ENCODE data around the gene BIK.
"Not testable (repeated sequence)": the region's sequence is repeated elsewhere in the genome, so short reads cannot be mapped to it uniquely, and the experiment has no call there.

BIK gene

DNA sequence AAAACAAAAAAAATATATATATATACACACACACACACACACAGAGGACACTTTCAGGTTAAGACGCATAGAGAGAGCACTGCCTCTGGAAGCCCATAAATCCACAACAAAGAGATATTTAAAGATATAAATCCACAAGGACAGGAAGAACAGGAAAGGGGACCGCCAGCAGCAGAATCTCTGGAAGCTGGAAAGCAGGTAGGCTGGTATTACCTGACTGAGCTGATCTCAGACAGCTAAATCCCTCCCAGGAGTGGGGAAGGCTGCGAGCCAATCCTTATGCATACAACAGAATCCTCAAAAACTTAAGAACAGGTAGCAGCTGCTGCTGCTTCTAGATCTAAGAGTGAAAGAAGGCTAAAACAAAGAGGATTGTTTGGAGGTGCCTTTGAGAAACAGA is 34.4 kb downstream of the BIK start:
- peaks cover 25% of the 10 kb centered on the region for H3K4me1 Mint-ChIP-seq
- no peak overlapping the region for H3K27ac Mint-ChIP-seq
- H3K36me3 Mint-ChIP-seq, result peaks cover 3% of the 10 kb centered on the region
- peak overlapping the region; percentile 15 for H3K4me3 Mint-ChIP-seq
- no peaks in the 10 kb centered on the region for H3K27me3 Mint-ChIP-seq
- no peaks in the 10 kb centered on the region for H3K9me3 Mint-ChIP-seq

DNA sequence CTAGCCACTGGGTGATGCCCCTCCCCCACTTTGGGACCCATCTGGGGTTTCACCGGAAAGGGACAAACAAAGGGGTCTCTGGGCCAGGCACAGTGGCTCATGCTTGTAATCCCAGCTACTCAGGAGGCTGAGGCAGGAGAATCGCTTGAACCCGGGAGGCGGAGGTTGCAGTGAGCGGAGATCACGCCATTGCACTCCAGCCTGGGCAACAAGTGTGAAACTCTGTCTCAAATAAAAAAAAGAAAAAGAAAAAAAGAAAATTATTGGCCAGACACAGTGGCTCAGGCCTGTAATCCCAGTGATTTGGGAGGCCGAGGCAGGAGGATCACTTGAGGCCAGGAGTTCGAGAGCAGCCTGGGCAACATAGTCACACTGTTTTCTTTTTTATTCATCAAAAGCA is 34.8 kb downstream of the BIK start:
- not testable (repeated sequence) for H3K9me3 Mint-ChIP-seq, H3K36me3 Mint-ChIP-seq, H3K27me3 Mint-ChIP-seq, H3K27ac Mint-ChIP-seq, H3K4me3 Mint-ChIP-seq
- peaks cover 24% of the 10 kb centered on the region for H3K4me1 Mint-ChIP-seq

DNA sequence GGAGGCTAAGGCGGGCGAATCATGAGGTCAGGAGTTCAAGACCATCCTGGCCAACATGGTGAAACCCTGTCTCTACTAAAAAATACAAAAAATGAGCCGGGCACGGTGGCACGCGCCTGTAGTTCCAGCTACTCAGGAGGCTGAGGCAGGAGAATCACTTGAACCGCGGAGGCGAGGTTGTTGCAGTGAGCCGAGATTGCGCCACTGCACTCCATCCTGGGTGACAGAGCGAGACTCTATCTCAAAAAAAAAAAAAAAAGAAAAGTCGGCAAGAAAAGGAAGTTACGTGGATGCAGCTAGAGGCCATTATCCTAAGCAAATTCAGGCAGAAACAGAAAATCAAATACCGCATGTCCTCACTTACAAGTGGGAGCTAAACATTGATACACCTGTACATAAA is 35.8 kb downstream of the BIK start:
- H3K9me3 Mint-ChIP-seq, H3K27me3 Mint-ChIP-seq, H3K36me3 Mint-ChIP-seq, H3K4me3 Mint-ChIP-seq, H3K27ac Mint-ChIP-seq: not testable (repeated sequence)
- H3K4me1 Mint-ChIP-seq, result peaks cover 28% of the 10 kb centered on the region

DNA sequence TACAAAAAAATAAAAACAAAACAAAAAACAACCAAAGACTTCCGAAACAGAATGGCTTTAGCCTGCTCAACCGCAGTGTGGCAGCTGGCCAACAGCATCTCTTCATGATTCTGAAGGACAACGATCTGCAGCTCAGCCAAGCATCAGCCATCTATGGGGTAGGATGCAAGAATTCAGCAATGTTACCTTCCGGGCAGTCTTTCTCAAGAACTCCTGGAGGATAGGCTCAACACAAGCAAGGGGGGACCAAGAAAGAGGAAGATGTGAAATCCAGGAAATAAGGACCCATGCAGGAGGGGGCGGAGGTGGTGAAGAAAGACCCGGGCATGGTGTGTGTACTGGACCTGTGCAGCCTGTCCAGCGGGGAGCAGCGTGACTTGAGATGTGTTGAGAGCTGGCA is 37.3 kb downstream of the BIK start:
- no peaks in the 10 kb centered on the region for H3K36me3 Mint-ChIP-seq
- peaks cover 33% of the 10 kb centered on the region for H3K4me1 Mint-ChIP-seq
- no peak overlapping the region for H3K4me3 Mint-ChIP-seq
- H3K27ac Mint-ChIP-seq, result peak overlapping the region; percentile 38
- no peaks in the 10 kb centered on the region for H3K9me3 Mint-ChIP-seq
- no peaks in the 10 kb centered on the region for H3K27me3 Mint-ChIP-seq

DNA sequence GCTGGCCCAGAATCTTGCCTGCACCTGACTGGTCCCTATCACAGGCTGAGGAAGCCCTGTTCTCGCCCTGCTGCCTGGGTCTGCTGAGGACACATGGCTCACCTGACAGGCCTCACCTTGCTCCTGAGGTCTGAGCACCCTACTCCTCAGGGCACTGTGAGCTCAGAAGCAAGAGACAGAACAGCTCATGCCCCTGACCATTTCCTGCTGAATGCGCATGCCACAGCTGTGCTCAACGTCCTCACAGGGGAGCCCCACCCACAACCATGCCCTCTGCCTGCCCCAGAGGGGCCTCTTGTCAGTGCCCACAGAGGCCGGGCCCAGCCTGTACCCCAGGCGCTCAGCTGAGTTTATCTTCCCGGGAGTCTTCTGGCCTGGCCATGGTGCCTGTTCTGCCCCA is 38.0 kb downstream of the BIK start:
- no peak overlapping the region for H3K4me3 Mint-ChIP-seq
- peaks cover 34% of the 10 kb centered on the region for H3K4me1 Mint-ChIP-seq
- no peak overlapping the region for H3K27ac Mint-ChIP-seq
- no peaks in the 10 kb centered on the region for H3K36me3 Mint-ChIP-seq
- no peaks in the 10 kb centered on the region for H3K9me3 Mint-ChIP-seq
- H3K27me3 Mint-ChIP-seq, result no peaks in the 10 kb centered on the region

DNA sequence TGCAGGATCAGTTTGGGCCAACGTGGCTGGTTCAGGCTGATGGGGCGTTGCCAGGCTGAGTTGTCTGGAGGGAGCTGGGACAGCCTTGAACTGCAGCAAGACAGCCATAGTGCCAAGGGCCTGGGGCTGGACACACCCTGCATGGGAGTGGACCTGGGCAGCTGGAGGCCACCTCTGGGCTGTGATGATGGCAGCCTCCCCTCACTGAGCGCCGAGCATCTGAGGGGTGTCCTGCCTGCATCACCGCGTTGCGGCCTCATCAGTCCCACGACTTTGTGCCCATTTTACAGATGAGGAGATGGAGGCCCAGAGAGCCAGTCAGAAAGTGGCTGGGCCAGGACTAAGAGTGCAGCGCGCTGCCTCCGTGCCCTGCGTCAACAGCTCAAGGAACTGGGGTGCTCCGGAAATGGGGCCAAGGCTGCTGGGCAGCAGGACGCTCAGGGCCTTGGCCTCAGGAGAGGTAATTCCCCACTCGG is 40.2 kb downstream of the BIK start:
- Mint-ChIP-seq H3K27ac (peak overlapping the region; percentile 85), H3K4me3 (peak overlapping the region; percentile 92), H3K9me3 (no peaks in the 10 kb centered on the region), H3K27me3 (no peaks in the 10 kb centered on the region), H3K36me3 (no peaks in the 10 kb centered on the region), H3K4me1 (peaks cover 29% of the 10 kb centered on the region)

DNA sequence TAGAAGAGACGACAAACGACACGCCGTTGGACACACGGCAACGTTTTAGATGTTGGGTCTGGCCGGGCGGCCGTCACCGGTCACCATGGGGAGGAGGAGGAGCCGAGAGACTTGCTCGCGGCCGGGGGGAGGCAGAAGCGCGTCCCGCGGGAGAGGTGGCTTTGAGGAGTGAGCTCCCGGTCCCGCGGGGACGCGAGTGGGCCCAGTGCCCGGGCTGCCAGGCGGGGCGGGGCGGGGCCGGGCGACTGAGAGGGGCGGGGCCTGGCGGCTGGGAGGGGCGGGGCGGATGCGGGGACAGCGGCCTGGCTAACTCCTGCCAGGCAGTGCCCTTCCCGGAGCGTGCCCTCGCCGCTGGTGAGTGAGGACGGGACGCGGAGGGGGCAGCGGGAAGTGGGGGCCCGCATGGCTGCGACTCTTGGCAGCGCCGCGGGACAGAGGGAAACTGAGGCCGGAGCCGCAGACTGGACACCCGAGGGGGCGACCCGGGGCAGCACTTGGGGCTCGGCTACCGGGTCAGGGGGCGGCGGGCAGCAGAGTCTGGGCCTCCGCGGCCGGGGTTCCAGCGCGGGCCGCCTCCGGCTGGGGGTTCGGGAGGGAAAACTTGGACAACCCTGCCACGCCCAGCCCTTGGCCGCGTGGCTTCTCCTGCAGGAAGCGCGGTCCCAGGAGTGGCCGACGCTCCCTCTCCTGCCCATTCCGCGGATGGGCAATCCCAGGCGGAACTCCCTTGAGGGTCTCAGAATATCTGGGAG is 40.9 kb downstream of the BIK start, which contains the start of gene TSPO:
Gene TSPO, plus strand, starts transcription at position 309 of the 752 bp plus-strand sequence. CDS start 7,680 bp downstream, outside the sequence.
- H3K9me3 Mint-ChIP-seq, result no peaks in the 10 kb centered on the region
- H3K27ac Mint-ChIP-seq, result peak within 1 kb of the TSS; percentile 85
- H3K27me3 Mint-ChIP-seq, result no peaks in the 10 kb centered on the region
- peaks cover 29% of the 10 kb centered on the region for H3K4me1 Mint-ChIP-seq
- H3K36me3 Mint-ChIP-seq, result no peaks in the 10 kb centered on the region
- peak within 1 kb of the TSS; percentile 92 for H3K4me3 Mint-ChIP-seq

DNA sequence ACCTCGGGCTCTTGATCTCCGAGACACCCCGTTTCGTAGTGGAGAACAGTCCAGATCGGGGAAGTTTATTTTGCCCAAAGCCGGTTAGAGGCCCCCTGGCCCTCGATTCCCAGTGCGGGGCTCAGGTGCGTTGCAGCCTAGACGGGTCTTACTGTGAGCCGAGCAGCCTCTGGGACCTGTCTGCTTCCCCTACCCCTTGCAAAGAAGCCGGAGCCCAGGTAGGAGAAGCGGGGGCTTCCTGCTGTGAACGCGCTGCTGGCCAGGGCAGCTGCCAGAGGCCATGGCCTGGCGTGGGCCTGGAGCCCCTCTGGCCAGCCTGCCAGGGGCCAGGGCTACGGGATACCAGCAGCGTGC is 41.4 kb downstream of the BIK start:
- H3K36me3 Mint-ChIP-seq, result no peaks in the 10 kb centered on the region
- peak overlapping the region; percentile 88 for H3K4me3 Mint-ChIP-seq
- peaks cover 28% of the 10 kb centered on the region for H3K4me1 Mint-ChIP-seq
- H3K9me3 Mint-ChIP-seq, result no peaks in the 10 kb centered on the region
- no peaks in the 10 kb centered on the region for H3K27me3 Mint-ChIP-seq
- no peak overlapping the region for H3K27ac Mint-ChIP-seq

DNA sequence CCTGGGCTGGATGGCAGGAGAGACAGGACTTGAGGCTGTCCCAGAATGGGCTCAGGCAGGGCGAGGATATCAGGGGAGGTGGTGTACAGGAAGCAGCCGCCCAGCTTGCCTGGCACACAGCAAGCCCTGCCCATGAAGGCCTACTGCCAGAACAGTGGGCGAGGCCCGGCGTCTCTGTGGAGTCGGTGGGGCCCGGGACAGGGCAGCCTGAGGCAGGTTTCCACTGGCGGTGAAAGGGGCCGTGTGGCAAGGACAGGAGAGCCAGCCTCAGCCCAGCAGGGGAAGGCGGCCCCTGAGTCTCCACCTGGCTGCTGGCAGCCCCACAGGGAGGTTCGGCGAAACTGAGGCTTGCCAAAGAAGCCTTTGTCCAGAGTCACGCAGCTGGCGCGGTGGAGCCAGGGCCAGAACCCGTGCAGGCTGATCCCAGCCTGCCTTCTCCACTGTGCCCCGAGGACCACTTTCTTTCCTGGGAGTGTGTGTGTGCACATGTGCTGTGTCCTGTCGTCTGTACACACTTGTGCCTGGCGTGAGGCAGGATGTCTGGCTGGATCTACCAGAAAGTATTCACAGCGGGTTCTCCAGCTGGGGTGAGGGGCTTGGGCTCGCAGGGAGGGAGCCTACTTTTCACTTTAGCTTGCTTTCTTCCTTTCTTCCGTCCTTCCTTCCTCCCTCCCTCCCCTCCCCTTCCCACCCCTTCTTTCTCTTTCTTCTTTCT is 42.0 kb downstream of the BIK start:
- Mint-ChIP-seq H3K4me3 (peak overlapping the region; percentile 88), H3K36me3 (no peaks in the 10 kb centered on the region), H3K27ac (peak overlapping the region; percentile 35), H3K27me3 (no peaks in the 10 kb centered on the region), H3K9me3 (no peaks in the 10 kb centered on the region), H3K4me1 (peaks cover 23% of the 10 kb centered on the region)

DNA sequence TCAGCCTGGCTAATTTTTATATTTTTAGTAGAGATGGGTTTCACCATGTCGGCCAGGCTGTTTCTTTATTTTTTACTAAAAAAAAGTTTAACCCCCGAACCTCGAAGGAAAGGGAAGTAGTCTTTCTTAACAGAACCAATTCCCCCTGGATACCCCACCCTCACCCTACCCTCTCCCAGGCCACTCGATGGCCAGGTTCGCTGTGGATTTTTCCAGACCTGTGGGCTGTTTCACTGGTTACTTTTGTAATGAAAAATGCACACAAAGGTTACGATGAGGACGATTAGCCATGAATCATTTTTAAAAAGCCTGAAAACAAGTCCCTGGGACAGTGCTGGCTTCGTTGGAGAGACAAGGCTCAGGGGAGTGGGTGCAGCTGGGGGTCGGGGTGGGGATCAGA is 43.3 kb downstream of the BIK start:
- Mint-ChIP-seq H3K27me3 (no peaks in the 10 kb centered on the region), H3K36me3 (no peaks in the 10 kb centered on the region), H3K27ac (no peak overlapping the region), H3K9me3 (no peaks in the 10 kb centered on the region), H3K4me3 (no peak overlapping the region), H3K4me1 (peaks cover 22% of the 10 kb centered on the region)

DNA sequence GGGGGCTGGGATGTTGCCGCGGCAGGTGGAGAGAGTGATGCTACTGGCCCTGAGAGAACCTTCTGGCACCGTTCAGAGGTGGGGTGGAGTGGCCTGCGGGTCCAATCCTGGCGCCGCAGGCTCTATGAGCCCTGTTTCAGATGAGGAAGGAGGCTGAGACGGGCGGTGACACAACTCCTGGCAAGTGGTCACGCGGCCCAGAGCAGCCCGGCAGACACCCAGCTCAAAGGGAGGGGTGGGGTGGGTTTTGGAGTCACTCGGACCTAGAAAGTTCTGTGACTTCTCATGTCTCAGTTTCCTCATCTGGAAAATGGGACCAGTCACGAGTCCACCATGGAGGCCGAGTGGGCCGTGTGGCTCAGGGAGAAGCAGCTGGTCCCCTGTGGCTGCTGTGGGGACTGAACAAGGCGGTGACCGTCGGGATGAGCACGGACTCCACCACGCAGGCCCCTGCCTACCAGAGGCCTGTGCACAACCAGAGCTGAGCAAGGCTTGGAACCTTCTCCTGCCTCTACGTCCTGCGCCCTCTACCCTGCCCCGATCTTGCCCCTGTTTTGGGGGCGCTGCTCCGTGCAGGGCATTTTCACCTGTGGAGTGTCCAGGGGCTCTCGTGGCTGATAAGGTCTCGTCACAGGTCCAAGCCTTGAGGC is 44.5 kb downstream of the BIK start:
- H3K36me3 Mint-ChIP-seq, result no peaks in the 10 kb centered on the region
- H3K9me3 Mint-ChIP-seq, result no peaks in the 10 kb centered on the region
- peaks cover 22% of the 10 kb centered on the region for H3K4me1 Mint-ChIP-seq
- no peak overlapping the region for H3K4me3 Mint-ChIP-seq
- no peaks in the 10 kb centered on the region for H3K27me3 Mint-ChIP-seq
- H3K27ac Mint-ChIP-seq, result no peak overlapping the region

DNA sequence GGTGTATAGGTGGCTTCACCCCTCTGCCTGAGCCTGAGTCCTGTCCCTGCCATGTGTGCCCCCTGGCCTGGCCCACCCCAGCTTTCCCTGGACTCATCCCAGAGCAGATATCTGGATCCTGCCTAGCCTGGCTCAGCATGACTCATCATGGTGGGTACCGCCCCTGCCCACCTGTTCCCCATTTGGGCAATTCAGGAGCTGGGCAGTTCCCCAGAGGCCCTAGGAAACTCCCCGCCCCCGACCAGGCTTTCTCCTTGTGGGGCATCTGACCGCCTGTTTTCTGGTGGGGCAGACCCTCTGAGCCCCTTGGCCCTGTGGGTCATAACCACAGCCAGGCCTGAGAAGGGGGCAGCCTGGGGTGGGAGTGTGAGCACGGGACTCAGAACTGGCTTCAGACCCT is 45.2 kb downstream of the BIK start:
- H3K36me3 Mint-ChIP-seq, result no peaks in the 10 kb centered on the region
- no peak overlapping the region for H3K27ac Mint-ChIP-seq
- H3K4me3 Mint-ChIP-seq, result no peak overlapping the region
- no peaks in the 10 kb centered on the region for H3K9me3 Mint-ChIP-seq
- no peaks in the 10 kb centered on the region for H3K27me3 Mint-ChIP-seq
- H3K4me1 Mint-ChIP-seq, result peaks cover 17% of the 10 kb centered on the region

DNA sequence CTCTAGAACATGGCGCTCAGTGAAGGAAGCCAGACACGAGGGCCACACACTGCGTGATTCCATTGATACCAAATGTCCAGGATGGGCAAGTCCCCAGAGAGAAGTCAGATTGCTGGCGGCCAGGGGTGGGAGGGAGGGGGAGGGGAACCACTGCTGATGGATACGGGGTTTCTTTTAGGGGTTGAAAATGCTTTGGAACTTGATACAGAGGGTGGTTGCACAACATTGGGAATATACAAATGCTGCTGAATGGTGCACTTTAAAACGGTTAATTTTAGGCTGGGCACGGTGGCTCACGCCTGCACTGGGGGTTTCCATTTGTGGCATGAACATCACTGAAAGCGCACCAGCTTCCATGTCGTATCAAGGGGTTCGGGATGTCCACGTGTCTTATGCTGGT is 45.9 kb downstream of the BIK start:
- no peak overlapping the region for H3K27ac Mint-ChIP-seq
- H3K36me3 Mint-ChIP-seq, result no peaks in the 10 kb centered on the region
- H3K27me3 Mint-ChIP-seq, result no peaks in the 10 kb centered on the region
- no peak overlapping the region for H3K4me3 Mint-ChIP-seq
- H3K4me1 Mint-ChIP-seq, result peaks cover 13% of the 10 kb centered on the region
- no peaks in the 10 kb centered on the region for H3K9me3 Mint-ChIP-seq

DNA sequence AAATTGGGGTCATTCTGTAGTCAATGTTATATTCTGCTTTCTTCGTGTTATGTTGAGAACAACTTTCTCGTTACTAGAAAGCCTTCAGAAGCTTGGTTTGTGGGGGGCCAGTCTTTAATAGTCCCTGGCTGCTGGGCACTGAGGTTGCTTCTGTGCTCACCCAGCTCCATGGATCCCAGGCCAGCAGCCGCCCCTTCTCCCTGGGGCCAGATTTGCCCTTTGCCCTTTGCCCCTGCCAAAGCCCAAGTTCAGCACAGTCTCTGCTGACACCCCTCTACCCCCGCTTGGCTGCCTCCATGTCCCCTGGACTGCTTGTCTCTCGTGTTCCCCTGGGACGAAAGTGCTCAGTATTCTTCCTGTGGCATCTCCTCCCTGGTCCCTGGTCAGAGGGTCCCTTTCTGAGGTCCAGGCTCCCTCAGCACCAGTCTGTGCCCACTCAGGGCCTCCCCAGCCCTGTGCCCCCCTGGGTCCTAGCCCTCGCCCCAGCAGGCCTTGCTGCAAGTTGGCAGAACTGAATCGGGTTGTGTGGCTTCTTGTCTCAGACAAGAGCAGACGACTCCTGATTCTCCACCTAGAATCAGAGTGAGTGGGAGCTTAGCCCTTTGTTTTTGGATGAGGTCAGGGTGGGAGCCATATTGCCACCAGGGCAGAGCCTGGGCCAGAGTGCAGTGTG is 47.5 kb downstream of the BIK start:
- no peaks in the 10 kb centered on the region for H3K9me3 Mint-ChIP-seq
- no peak overlapping the region for H3K4me3 Mint-ChIP-seq
- no peak overlapping the region for H3K27ac Mint-ChIP-seq
- H3K36me3 Mint-ChIP-seq, result no peaks in the 10 kb centered on the region
- H3K4me1 Mint-ChIP-seq, result peaks cover 5% of the 10 kb centered on the region
- H3K27me3 Mint-ChIP-seq, result no peaks in the 10 kb centered on the region

DNA sequence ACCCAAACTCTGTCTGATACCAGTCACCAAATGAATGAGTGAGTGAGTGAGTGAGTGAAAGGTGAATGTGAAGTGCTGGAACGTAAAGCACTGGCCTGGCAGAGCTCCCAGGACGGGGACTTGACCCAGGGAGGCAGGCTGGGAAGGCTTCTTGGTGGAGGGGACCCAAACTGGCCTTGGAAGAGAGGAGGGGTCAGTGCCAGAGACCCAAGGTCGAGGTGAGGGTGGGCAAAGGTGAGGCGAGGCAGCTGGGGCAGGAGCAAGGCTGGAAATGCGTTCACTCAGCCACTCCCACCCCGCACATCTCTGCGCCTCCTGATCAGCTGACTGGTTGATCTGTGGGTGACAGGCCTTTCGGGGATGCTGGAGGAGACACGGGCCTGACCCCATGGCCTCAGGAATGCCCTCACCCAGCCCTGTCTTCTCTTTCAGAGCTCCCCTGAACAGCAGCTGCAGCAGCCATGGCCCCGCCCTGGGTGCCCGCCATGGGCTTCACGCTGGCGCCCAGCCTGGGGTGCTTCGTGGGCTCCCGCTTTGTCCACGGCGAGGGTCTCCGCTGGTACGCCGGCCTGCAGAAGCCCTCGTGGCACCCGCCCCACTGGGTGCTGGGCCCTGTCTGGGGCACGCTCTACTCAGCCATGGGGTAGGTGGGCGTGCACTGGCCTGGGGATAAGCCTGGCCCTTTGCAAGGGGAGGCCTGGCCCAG is 48.4 kb downstream of the BIK start:
- Mint-ChIP-seq H3K9me3 (no peaks in the 10 kb centered on the region), H3K4me1 (peaks cover 3% of the 10 kb centered on the region), H3K4me3 (no peak overlapping the region), H3K36me3 (no peaks in the 10 kb centered on the region), H3K27me3 (no peaks in the 10 kb centered on the region), H3K27ac (no peak overlapping the region)
